Esophagus squamous epithelium (tissue), 5 donors: ENCODE data around the gene SLC49A3. TPM values are rescaled to one million over a fixed set of nuclear protein-coding genes. Genes with fewer than 3 reads are reported as not detected.
"Not testable (repeated sequence)": the region's sequence is repeated elsewhere in the genome, so short reads cannot be mapped to it uniquely, and the experiment has no call there.

Experiments
- DNase-seq: peaks from one replicate; lab custom pipeline; 2025; lab: John Stamatoyannopoulos, UW
- H3K27ac ChIP-seq, 4 donors: fragments of 200-600 bp; sonication (generic); one replicate each; pipeline ENCODE4 v1.5.1; 2016 to 2019; ENCODE audit warnings: mild to moderate bottlenecking in 1 of 4
- H3K27me3 ChIP-seq, 4 donors: fragments of 200-600 bp; sonication (generic); 1 replicate in 3 of 4; 2 replicates in 1 of 4; pipeline versions ENCODE4 v1.5.1 to v1.6.0; 2017 to 2021; ENCODE audit warnings: antibody characterized with exemption in 1 of 4
- H3K36me3 ChIP-seq, 3 donors: fragments of 200-600 bp; sonication (generic); one replicate each; pipeline ENCODE4 v1.5.1; 2016 to 2019
- H3K4me1 ChIP-seq, 3 donors: fragments of 200-600 bp; sonication (generic); one replicate each; pipeline ENCODE4 v1.5.1; 2017 to 2019
- H3K4me3 ChIP-seq, 4 donors: fragments of 200-600 bp; sonication (generic); 1 replicate in 3 of 4; 2 replicates in 1 of 4; pipeline ENCODE4 v1.5.1; 2016 to 2019; ENCODE audit warnings: mild to moderate bottlenecking in 2 of 4, moderate library complexity in 1 of 4
- H3K9me3 ChIP-seq, 3 donors: fragments of 200-600 bp; sonication (generic); one replicate each; pipeline ENCODE4 v1.5.1; 2016 to 2019
- CTCF ChIP-seq, 6 experiments: fragments of 450-650 bp in 4 of 6; fragments of 200-600 bp in 2 of 6; sonication (generic) in 2 of 6; IDR thresholded peaks; one replicate each; pipeline ENCODE4 v1.5.1; 2016 to 2019; ENCODE audit warnings: antibody characterized with exemption in 6 of 6, mild to moderate bottlenecking in 4 of 6, moderate library complexity in 4 of 6
- POLR2A ChIP-seq, 4 donors: fragments of 450-650 bp; IDR thresholded peaks; one replicate each; pipeline ENCODE4 v1.6.1; 2017; ENCODE audit warnings: antibody characterized with exemption in 4 of 4, mild to moderate bottlenecking in 4 of 4, moderate library complexity in 3 of 4
- WGBS, 2 donors: methylation state at CpG; one replicate each; pipeline ENCODE4 v1.1.5; 2018; 5-methylcytosine and 5-hydroxymethylcytosine counted together
- intact Hi-C: fragments of 100-400 bp; cut with DNase I; formaldehyde crosslinking; loops from one replicate; pipeline ENCODE4 v1.15.0; 2022
- total RNA-seq, 4 donors: library from RNA; depleted of rRNA; stranded (reverse); fragments of >200 nt; gene quantifications; one replicate each; pipeline ENCODE4 v1.1.0, GENCODE V29; 2016
- donor health status: DM: yes; HTN: yes; CAD: no.

The SLC49A3 gene
- total RNA-seq, 4 donors from 2014 or later, result 2.5 to 6.5 (median 4.7) TPM

GRCh38 chr4:674172-675035 is 14.5 kb downstream of the SLC49A3 start, which contains the start of the genes ATP5ME and MYL5:
ATP5ME (minus strand) TSS chr4:674276; CDS start chr4:674247, 29 bp downstream.
MYL5 (plus strand) TSS chr4:674542; CDS start chr4:678027, 3,485 bp downstream.
- Histone ChIP-seq H3K27me3 (no peaks in the 10 kb centered on the region), H3K4me3 (peak within 1 kb of the TSS; percentile 75 to 100 (median 83)), H3K9me3 (no peaks in the 10 kb centered on the region), H3K36me3 (peaks cover 7 to 26% (median 19%) of the 10 kb centered on the region in 3 donors), H3K27ac (peak within 1 kb of the TSS; percentile 95 to 99 (median 96)), H3K4me1 (peaks cover 23 to 66% (median 24%) of the 10 kb centered on the region in 3 donors)
- DNase-seq, result peak; percentile 89
- intact Hi-C loops, result no loop called here
- 0% methylated on average over 8 to 13 of the region's 84 CpGs for WGBS, 2 donors
- TF ChIP-seq POLR2A (IDR thresholded peaks at IDR 0.05), result peak in 3 of 4 donors; percentile 63 to 95 (median 79)
- TF ChIP-seq CTCF (IDR thresholded peaks at IDR 0.05), result peak; percentile 75 to 100 (median 96)

- H3K4me3 ChIP-seq, result peak overlapping the region; percentile 75 to 100 (median 83)
- H3K27me3 ChIP-seq, result no peaks in the 10 kb centered on the region
- H3K9me3 ChIP-seq, result no peaks in the 10 kb centered on the region
- DNase-seq, result no peak
- intact Hi-C loops, result no loop called here
- peak overlapping the region; percentile 95 to 99 (median 96) for H3K27ac ChIP-seq
- peaks cover 23 to 62% (median 24%) of the 10 kb centered on the region in 3 donors for H3K4me1 ChIP-seq
- peaks cover 7 to 26% (median 19%) of the 10 kb centered on the region in 3 donors for H3K36me3 ChIP-seq
- no peak for TF ChIP-seq CTCF (IDR thresholded peaks at IDR 0.05)
- 18 to 32% methylated on average over 12 to 14 of the region's 55 CpGs for WGBS, 2 donors
Observed at GRCh38 chr4:673349-674091, 15.4 kb downstream of the SLC49A3 start.

GRCh38 chr4:671769-672168 is 17.2 kb downstream of the SLC49A3 start:
- no peaks in the 10 kb centered on the region for H3K27me3 ChIP-seq
- WGBS, 2 donors, result 100% methylated on average over 1 of the region's 3 CpGs; no CpG with 5 or more reads in 1 of the 2 donors
- intact Hi-C loops, result no loop called here

GRCh38 chr4:669806-670559 is 19.0 kb downstream of the SLC49A3 start:
- H3K36me3 ChIP-seq, result peaks cover 7 to 26% (median 19%) of the 10 kb centered on the region in 3 donors
- intact Hi-C loops, H3K27ac ChIP-seq, H3K27me3 ChIP-seq, H3K9me3 ChIP-seq, DNase-seq, H3K4me3 ChIP-seq: not testable (repeated sequence)
- 84 to 90% methylated on average over 9 of the region's 11 CpGs for WGBS, 2 donors
- H3K4me1 ChIP-seq, result peaks cover 10 to 27% (median 12%) of the 10 kb centered on the region in 3 donors

More at GRCh38 chr4:671769-672168, 17.2 kb downstream of the SLC49A3 start:
- DNase-seq, result no peak
- peaks cover 7 to 26% (median 19%) of the 10 kb centered on the region in 3 donors for H3K36me3 ChIP-seq
- H3K9me3 ChIP-seq, result no peaks in the 10 kb centered on the region
- H3K27ac ChIP-seq, result no peak overlapping the region
- no peak overlapping the region for H3K4me3 ChIP-seq
- peaks cover 17 to 44% (median 20%) of the 10 kb centered on the region in 3 donors for H3K4me1 ChIP-seq
- TF ChIP-seq POLR2A (IDR thresholded peaks at IDR 0.05) (no peak), CTCF (IDR thresholded peaks at IDR 0.05) (no peak)

GRCh38 chr4:668219-668618 is 20.7 kb downstream of the SLC49A3 start:
- intact Hi-C loops, H3K9me3 ChIP-seq, H3K4me3 ChIP-seq, DNase-seq, H3K27ac ChIP-seq: not testable (repeated sequence)
- Histone ChIP-seq H3K36me3 (peaks cover 7 to 26% (median 19%) of the 10 kb centered on the region in 3 donors), H3K4me1 (peaks cover 10 to 37% (median 11%) of the 10 kb centered on the region in 3 donors), H3K27me3 (peaks cover 0 to 11% (median 0%) of the 10 kb centered on the region in 4 donors)
- 78 to 92% methylated on average over 4 to 6 of the region's 6 CpGs for WGBS, 2 donors
